GM18505 (cell line): ENCODE measurements around the gene SDR42E2.
"Not testable (repeated sequence)": the region's sequence is repeated elsewhere in the genome, so short reads cannot be mapped to it uniquely, and the experiment has no call there.

Experiments used
- ATAC-seq: cut with Tn5 transposase; IDR thresholded peaks from one replicate; pipeline ENCODE4 v1.9.1; 2021; ENCODE audit not compliant: unreplicated experiment
- POLR2A ChIP-seq: IDR thresholded peaks from 4 replicates; pipeline ENCODE4 v1.6.1; 2011; ENCODE audit warnings: borderline replicate concordance; ENCODE audit not compliant: insufficient read depth, insufficient read length; ENCODE audit errors: extremely low read depth

The SDR42E2 gene

DNA sequence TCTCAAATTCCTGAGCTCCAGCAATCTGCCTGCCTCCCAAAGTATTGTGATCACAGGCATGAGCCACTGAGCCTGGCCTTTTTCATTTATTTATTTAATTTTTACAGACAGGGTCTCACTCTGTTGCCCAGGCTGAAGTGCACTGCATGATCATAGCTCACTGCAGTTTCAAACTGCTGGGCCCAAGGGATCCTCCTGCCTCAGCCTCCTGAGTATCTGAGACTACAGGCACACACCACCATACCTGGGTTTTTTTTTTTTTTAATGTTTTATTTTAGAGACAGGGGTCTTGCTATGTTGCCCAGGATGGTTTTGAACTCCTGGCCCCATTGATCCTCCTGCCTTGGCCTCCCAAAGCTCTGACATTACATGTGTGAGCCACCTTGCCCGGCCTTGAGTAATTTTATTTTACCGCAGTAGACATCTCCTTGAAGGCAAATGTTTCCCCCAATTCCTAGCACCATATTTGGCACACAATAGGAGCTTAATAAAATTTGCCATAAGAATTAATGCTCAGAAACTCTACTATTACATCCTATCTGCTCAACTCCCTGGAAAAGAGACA lies 41.9 kb downstream of the SDR42E2 start:
- ATAC-seq, result no peak

GRCh38 chr16:22205577-22206012 lies 43.3 kb downstream of the SDR42E2 start:
- no peak for ATAC-seq
- no peak for TF ChIP-seq POLR2A

More for the DNA sequence above, 41.9 kb downstream of the SDR42E2 start:
- TF ChIP-seq POLR2A, result no peak

DNA sequence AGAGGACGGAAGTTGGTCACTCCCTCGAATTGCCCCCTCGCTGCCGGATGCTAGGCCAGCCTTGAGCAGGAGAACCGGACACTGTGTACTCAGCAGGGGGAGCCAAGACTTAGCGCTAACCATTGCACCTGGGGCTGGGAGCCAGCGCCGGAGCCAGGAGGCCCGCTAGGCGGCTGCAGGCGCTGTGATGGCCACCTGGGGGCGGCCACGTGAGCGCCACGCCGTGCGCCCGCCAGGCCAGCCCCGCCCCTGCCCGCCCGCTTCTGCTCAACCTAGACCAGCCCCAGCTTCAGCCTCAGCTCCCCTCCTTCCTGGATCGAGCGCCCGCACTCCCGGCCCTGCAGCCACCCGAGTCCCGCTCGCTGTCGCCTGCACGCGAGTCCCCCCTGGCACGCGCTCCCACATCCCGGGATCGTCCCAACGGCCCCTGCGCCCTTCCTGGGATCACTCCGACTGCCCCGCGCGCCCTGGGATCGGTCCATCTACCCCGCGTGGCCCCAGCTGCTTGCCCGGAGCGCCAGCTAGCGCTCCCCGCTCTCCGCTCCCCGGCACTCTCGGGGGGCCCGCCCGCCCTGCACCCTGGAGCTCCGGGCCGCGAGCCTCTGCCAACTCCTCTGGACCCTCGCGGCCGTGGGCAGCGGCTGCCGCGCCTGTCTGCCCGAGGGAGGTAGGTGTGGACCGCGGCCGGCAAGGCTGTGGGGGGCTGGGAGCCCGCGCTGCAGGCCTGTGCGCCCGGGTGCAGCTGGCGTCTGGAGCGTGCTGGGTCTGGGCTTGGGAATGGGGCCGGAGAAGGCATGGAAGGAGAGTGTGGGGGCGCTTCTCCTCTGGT lies 43.9 kb downstream of the SDR42E2 start, which contains the start of gene EEF2K:
Gene EEF2K, plus strand, starts transcription at position 266 of the 829 bp plus-strand sequence. CDS start 19,452 bp downstream, outside the sequence.
- peak; percentile 76 for ATAC-seq
- peak; percentile 67 for TF ChIP-seq POLR2A

DNA sequence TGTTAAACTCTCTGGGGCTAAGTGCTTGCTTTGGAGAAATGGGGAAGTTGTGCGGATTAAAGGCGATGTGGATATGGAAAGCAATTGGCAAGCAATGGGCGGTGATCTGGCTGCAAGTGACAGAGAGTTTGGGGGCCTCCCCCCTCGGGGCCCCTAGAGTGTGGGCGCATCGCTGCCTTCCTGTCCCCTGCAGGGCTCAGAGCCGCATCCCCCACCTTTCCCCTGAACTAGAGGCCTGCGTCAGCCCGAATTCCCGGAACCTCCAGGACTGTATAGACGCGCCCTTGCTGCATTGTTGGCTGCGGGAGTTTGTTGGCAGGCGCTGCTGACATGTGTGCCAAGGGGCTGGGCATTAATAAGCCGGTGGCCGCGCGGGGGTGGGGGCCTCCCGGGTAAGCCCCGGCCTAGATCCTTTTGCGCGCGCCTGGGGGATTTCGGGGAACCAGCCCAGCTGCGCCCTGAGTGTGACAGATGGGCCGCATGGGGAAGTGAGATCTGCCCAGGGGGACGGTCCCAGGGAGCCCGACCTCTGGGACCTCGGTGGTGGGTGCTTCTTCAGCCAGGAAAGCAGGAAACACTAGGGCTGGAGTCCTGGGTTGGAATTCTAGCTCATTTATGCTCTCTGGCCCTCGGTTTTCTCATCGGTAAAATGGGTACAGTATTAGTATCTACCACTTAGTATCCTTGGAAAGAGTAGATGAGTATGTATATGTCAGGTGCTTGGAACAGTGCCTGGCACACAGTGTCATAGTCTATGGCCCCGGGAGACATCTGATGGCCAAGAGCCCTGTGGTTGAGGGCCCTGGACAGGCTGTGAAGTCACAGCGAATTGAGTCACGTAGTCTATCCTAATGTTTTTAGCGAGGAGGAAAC lies 44.8 kb downstream of the SDR42E2 start:
- peak; percentile 48 for ATAC-seq
- TF ChIP-seq POLR2A, result peak; percentile 51

GRCh38 chr16:22207715-22208360 lies 45.5 kb downstream of the SDR42E2 start:
- TF ChIP-seq POLR2A, result no peak
- no peak for ATAC-seq

DNA sequence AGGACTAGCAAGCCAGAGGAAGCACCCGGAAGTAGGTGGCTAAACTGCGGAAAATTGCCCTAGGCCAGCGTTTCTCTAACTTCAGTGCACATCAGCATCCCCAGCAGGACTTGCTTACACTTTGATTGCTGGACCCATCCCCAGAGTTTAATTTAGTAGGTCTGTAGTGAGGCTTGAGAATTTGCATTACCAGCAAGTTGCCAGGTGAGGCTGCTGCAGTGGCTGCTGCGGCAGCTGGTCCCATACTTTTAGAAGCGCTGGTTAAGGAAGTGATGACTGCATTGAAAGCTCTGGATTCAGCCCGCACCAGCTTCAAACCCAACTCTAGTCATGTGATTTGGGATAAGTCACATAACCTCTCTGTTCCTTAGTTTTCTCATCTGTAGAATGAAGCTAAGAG lies 48.0 kb downstream of the SDR42E2 start:
- TF ChIP-seq POLR2A, result no peak
- no peak for ATAC-seq

GRCh38 chr16:22210854-22211253 lies 48.5 kb downstream of the SDR42E2 start:
- no peak for ATAC-seq
- no peak for TF ChIP-seq POLR2A

DNA sequence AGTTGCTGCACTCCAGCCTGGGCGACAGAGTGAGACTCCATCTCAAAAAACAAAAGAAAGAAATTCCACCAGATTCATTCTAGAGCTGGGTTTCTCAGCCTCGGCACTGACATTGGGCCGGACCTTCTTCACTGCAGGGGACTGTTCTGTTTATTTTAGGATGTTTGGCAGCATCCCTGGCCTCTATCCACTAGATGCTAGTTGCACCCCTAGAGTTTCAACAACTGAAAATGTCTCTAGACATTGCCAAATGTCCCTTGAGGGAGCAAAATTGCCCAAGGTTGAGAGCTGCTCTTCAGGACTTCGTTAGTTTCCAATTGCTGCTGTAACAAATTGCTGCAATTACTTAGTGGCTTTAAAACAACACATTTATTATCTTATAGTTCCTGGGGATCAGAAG lies 50.9 kb downstream of the SDR42E2 start:
- ATAC-seq, result no peak
- no peak for TF ChIP-seq POLR2A

- TF ChIP-seq POLR2A, result no peak
- ATAC-seq, result no peak
These were observed 51.5 kb downstream of the SDR42E2 start for GRCh38 chr16:22213801-22214200.

GRCh38 chr16:22214402-22214801 lies 52.1 kb downstream of the SDR42E2 start:
- TF ChIP-seq POLR2A, result no peak
- ATAC-seq, result no peak

GRCh38 chr16:22214889-22215288 lies 52.6 kb downstream of the SDR42E2 start:
- no peak for ATAC-seq
- TF ChIP-seq POLR2A, result no peak

DNA sequence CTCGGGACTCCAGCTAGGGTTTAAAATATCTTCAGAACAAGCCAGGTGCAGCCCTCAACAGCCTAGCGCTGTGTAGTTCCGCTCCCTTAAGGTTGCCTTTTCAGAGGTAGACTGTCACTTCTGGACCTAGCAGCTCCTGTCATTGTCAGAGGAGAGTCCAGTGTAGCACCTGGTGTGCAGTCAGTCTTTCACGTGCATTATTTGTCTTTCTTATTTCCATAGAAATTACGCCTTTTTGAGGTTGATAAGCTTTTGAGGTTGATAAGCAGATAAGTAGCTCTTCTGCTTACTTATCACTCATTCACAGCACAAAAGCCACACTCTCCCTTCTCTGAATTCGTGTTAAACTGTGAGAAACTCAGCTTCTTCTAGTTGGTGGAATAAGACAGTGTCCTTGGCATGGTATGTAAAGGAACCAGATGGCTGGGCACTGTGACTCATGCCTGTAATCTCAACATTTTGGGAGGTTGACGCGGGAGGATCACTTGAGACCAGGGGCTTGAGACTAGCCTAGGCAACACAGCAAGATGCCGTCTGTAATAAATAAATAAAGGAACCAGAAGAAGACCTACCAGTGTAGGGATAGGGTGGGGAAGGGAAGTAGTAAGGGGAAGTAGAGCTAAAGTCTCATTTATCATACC lies 54.0 kb downstream of the SDR42E2 start:
- no peak for ATAC-seq
- no peak for TF ChIP-seq POLR2A

DNA sequence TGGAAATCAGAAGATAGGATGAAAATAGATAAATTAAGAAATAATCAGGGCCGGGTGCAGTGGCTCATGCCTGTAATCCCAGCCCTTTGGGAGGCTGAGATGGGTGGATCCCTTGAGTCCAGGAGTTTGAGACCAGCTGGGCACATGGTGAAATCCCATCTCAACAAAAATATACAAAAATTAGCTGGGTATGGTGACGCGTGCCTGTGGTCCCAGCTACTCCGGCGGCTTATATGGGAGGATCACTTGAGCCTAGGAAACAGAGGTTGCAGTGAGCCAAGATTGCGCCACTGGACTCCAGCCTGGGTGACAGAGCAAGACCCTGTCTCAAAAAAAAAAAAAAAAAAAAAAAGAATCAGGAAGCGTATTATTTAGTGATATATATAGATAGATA lies 54.5 kb downstream of the SDR42E2 start:
- ATAC-seq, result not testable (repeated sequence)
